ENCODE data around the gene CEP126.

GRCh38 chr11:102026217-102026616 is 111.4 kb downstream of the CEP126 start:
- no peak for TF ChIP-seq POLR2AphosphoS5 (IDR thresholded peaks at IDR 0.05)
- TF ChIP-seq CTCF (IDR thresholded peaks at IDR 0.05): no peak
- TF ChIP-seq EP300 (IDR thresholded peaks at IDR 0.05): no peak
- no peak for TF ChIP-seq POLR2A (IDR thresholded peaks at IDR 0.05; ENCODE audit: low read depth)

Measured in esophagus muscularis mucosa (tissue), 4 donors.